Measurements from ENCODE around the gene REPIN1.

DNA sequence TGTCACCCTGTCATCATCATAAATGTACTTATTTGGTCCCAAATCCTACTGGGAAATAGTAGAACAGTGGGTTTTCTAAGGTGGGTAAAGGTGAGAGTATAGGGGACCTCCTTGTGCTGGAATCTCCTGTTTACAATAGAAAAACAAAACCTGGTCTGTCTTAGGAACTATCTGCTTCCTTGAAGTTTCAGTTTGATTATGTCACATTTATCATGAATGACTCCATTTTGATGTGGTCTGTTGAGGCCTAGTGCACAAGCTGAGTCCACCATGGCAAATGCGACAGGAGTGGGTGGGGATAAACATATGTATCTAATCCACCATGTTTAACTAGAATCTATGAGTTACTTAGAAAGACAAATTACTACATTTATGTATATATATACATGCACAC lies 13.0 kb upstream of the REPIN1 start:
- TF ChIP-seq PRDM1 (tag by site-specific recombination; IDR thresholded peaks at IDR 0.05) (no peak), TCF7L2 (IDR thresholded peaks at IDR 0.05; ENCODE audit: borderline replicate concordance, low read depth, low read length) (no peak), ZNF175 (tag by site-specific recombination; IDR thresholded peaks at IDR 0.05) (no peak)
- TF ChIP-seq, protein P1, sequence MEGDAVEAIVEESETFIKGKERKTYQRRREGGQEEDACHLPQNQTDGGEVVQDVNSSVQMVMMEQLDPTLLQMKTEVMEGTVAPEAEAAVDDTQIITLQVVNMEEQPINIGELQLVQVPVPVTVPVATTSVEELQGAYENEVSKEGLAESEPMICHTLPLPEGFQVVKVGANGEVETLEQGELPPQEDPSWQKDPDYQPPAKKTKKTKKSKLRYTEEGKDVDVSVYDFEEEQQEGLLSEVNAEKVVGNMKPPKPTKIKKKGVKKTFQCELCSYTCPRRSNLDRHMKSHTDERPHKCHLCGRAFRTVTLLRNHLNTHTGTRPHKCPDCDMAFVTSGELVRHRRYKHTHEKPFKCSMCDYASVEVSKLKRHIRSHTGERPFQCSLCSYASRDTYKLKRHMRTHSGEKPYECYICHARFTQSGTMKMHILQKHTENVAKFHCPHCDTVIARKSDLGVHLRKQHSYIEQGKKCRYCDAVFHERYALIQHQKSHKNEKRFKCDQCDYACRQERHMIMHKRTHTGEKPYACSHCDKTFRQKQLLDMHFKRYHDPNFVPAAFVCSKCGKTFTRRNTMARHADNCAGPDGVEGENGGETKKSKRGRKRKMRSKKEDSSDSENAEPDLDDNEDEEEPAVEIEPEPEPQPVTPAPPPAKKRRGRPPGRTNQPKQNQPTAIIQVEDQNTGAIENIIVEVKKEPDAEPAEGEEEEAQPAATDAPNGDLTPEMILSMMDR (tag by site-specific recombination; IDR thresholded peaks at IDR 0.05) = no peak
- TF ChIP-seq, protein P2, sequence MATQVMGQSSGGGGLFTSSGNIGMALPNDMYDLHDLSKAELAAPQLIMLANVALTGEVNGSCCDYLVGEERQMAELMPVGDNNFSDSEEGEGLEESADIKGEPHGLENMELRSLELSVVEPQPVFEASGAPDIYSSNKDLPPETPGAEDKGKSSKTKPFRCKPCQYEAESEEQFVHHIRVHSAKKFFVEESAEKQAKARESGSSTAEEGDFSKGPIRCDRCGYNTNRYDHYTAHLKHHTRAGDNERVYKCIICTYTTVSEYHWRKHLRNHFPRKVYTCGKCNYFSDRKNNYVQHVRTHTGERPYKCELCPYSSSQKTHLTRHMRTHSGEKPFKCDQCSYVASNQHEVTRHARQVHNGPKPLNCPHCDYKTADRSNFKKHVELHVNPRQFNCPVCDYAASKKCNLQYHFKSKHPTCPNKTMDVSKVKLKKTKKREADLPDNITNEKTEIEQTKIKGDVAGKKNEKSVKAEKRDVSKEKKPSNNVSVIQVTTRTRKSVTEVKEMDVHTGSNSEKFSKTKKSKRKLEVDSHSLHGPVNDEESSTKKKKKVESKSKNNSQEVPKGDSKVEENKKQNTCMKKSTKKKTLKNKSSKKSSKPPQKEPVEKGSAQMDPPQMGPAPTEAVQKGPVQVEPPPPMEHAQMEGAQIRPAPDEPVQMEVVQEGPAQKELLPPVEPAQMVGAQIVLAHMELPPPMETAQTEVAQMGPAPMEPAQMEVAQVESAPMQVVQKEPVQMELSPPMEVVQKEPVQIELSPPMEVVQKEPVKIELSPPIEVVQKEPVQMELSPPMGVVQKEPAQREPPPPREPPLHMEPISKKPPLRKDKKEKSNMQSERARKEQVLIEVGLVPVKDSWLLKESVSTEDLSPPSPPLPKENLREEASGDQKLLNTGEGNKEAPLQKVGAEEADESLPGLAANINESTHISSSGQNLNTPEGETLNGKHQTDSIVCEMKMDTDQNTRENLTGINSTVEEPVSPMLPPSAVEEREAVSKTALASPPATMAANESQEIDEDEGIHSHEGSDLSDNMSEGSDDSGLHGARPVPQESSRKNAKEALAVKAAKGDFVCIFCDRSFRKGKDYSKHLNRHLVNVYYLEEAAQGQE (tag by site-specific recombination; IDR thresholded peaks at IDR 0.05) = no peak
